ENCODE measurements around the gene GANAB.
"Not testable (repeated sequence)": the region's sequence is repeated elsewhere in the genome, so short reads cannot be mapped to it uniquely, and the experiment has no call there.

- not testable (repeated sequence) for TF ChIP-seq CTCF (IDR thresholded peaks at IDR 0.05; ENCODE audit: low read length); EZH2 (optimal IDR thresholded peaks at IDR 0.05; ENCODE audit: low read depth, low read length)
Measured at GRCh38 chr11:62616957-62617356, 29.5 kb downstream of the GANAB start.
